Endothelial cell (in vitro differentiated cells): ENCODE results near the gene EEPD1. TPM values are rescaled to one million over a fixed set of nuclear protein-coding genes. Genes with fewer than 3 reads are reported as not detected.

ENCODE experiments used
- DNase-seq: peaks from one replicate; pipeline ENCODE4 v3.0.0; 2021; ENCODE audit warnings: low spot score
- H3K27ac Mint-ChIP-seq: one replicate; pipeline ENCODE4 v1.8.0; 2021; ENCODE audit warnings: mixed read lengths, inconsistent platforms; ENCODE audit not compliant: unreplicated experiment
- H3K27me3 Mint-ChIP-seq: one replicate; pipeline ENCODE4 v1.8.0; 2021; ENCODE audit warnings: mild to moderate bottlenecking, moderate library complexity, mixed read lengths, inconsistent platforms; ENCODE audit not compliant: unreplicated experiment
- H3K36me3 Mint-ChIP-seq: one replicate; pipeline ENCODE4 v1.8.0; 2021; ENCODE audit warnings: mild to moderate bottlenecking, low read depth, mixed read lengths, inconsistent platforms; ENCODE audit not compliant: unreplicated experiment
- H3K4me1 Mint-ChIP-seq: one replicate; pipeline ENCODE4 v1.8.0; 2021; ENCODE audit warnings: mild to moderate bottlenecking, mixed read lengths, inconsistent platforms; ENCODE audit not compliant: unreplicated experiment
- H3K4me3 Mint-ChIP-seq: one replicate; pipeline ENCODE4 v1.8.0; 2021; ENCODE audit warnings: mild to moderate bottlenecking, mixed read lengths, inconsistent platforms; ENCODE audit not compliant: unreplicated experiment
- H3K9me3 Mint-ChIP-seq: one replicate; pipeline ENCODE4 v1.8.0; 2021; ENCODE audit warnings: mixed read lengths, inconsistent platforms; ENCODE audit not compliant: unreplicated experiment
- total RNA-seq: library from RNA; stranded (reverse); fragmentation: NEBNext Ultra II Directional; extraction: Animal tissue kit (Norgen Biotek cat#: 25700); gene quantifications from one replicate; pipeline ENCODE4 v1.2.1, GENCODE V29; 2021; ENCODE audit not compliant: unreplicated experiment
- TF ChIP-seq, protein P1 (sequence below): fragments of 200-600 bp; sonication (generic); IDR thresholded peaks from one replicate; pipeline ENCODE4 v1.5.0; 2021; ENCODE audit warnings: antibody characterized with exemption; ENCODE audit not compliant: unreplicated experiment

The EEPD1 gene
- total RNA-seq, 1 donor from 2014 or later, result 12.6 TPM

DNA sequence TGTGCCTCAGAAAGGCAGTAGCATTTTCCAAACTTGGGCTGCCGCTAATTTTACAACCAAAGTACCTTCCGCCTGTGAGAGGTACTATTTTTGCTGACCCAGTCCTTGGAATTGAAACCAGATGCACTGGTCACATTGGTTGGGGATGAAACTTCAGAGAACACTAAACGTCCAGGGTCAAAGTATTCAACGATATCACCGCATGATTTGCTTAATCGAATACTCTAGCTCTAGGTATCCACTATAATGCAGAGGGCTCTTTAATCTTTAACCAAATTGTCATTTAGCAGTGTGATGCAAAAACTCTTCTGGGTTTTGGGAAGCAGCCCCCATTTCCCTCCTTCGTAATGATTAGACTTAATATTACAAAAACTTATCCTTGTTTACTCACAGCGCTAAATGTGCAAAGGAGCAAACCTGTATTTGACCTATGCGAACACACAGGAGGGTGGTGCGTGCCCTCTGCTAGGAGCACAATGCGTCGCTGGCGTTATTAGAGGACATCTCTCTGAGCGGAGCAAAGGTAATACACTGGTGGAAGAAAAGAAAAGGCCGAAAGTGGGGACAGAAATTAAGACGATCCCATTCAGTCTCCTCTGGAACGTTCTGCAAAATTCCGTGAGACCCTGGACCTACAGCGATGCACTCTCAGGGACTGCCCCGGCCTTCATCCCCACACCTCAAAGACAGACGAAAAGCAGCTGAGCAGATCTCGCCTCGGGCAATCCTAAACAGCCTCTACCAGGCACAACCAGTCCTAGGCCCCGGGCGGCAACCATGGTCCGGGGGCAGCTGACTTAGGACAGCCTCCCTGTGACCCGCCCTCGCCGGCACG, 916 bp upstream of the EEPD1 start:
- Mint-ChIP-seq H3K4me3 (peak overlapping the region; percentile 86), H3K36me3 (peaks cover 7% of the 10 kb centered on the region), H3K27ac (peak overlapping the region; percentile 74), H3K27me3 (peaks cover 4% of the 10 kb centered on the region), H3K4me1 (peaks cover 23% of the 10 kb centered on the region), H3K9me3 (no peaks in the 10 kb centered on the region)
- DNase-seq, result no peak
- TF ChIP-seq, protein P1, sequence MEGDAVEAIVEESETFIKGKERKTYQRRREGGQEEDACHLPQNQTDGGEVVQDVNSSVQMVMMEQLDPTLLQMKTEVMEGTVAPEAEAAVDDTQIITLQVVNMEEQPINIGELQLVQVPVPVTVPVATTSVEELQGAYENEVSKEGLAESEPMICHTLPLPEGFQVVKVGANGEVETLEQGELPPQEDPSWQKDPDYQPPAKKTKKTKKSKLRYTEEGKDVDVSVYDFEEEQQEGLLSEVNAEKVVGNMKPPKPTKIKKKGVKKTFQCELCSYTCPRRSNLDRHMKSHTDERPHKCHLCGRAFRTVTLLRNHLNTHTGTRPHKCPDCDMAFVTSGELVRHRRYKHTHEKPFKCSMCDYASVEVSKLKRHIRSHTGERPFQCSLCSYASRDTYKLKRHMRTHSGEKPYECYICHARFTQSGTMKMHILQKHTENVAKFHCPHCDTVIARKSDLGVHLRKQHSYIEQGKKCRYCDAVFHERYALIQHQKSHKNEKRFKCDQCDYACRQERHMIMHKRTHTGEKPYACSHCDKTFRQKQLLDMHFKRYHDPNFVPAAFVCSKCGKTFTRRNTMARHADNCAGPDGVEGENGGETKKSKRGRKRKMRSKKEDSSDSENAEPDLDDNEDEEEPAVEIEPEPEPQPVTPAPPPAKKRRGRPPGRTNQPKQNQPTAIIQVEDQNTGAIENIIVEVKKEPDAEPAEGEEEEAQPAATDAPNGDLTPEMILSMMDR, result no peak

DNA sequence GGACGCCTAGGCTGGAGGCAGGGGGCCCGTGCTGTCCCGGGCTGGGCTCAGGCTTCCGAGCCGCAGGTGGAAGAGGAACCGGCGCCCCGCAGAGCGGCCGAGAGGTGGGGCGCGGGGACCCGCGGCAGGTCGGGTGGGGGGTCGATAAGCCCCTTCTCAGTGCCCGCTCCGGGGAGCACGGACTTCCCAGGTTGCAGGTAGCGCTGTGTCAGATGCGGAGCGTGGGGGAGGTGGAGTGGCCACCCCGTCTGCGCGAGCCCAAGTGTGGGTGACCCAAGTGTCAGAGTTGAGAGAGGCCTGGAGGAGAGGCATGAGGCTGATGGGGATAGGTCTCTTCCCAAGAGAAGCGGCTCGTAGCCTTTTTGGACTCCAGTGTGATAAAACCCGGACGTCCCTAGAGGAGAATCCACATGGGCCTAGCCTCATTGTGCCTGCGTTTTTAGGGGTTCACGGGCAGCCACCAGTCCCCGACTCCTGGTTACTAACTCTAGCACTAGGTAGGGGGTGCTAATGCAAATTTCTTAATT, 580 bp downstream of the EEPD1 start:
- peaks cover 32% of the 10 kb centered on the region for H3K4me1 Mint-ChIP-seq
- peaks cover 7% of the 10 kb centered on the region for H3K36me3 Mint-ChIP-seq
- H3K4me3 Mint-ChIP-seq, result peak overlapping the region; percentile 87
- no peak overlapping the region for H3K27ac Mint-ChIP-seq
- no peak for DNase-seq
- TF ChIP-seq, protein P1, result no peak
- no peaks in the 10 kb centered on the region for H3K9me3 Mint-ChIP-seq
- peaks cover 4% of the 10 kb centered on the region for H3K27me3 Mint-ChIP-seq

DNA sequence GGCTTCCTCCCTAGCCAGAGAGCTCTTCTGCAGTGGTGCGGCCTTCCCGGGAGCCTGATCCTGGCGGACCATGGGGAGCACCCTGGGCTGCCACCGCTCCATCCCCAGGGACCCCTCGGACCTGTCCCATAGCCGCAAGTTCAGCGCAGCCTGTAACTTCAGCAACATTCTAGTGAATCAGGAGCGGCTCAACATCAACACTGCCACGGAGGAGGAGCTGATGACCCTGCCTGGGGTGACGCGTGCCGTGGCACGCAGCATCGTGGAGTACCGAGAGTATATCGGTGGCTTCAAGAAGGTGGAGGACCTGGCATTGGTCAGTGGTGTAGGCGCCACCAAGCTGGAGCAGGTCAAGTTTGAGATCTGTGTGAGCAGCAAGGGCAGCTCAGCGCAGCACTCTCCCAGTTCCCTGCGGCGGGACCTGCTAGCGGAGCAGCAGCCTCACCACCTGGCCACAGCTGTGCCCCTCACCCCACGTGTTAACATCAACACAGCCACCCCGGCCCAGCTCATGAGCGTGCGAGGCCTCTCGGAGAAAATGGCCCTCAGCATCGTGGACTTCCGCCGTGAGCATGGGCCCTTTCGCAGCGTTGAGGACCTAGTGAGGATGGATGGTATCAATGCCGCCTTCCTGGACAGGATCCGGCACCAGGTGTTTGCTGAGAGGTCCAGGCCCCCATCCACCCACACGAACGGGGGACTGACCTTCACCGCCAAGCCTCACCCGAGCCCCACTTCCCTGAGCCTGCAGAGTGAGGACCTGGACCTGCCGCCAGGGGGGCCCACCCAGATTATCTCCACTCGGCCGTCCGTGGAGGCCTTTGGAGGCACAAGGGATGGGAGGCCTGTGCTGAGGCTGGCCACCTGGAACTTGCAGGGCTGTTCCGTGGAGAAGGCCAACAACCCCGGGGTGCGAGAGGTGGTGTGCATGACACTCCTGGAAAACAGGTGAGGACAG, 1.5 kb downstream of the EEPD1 start:
- Mint-ChIP-seq H3K36me3 (peaks cover 7% of the 10 kb centered on the region), H3K27me3 (peaks cover 4% of the 10 kb centered on the region), H3K27ac (no peak overlapping the region), H3K4me3 (peak overlapping the region; percentile 87), H3K9me3 (no peaks in the 10 kb centered on the region), H3K4me1 (peaks cover 32% of the 10 kb centered on the region)
- TF ChIP-seq, protein P1, result no peak
- DNase-seq, result no peak

DNA sequence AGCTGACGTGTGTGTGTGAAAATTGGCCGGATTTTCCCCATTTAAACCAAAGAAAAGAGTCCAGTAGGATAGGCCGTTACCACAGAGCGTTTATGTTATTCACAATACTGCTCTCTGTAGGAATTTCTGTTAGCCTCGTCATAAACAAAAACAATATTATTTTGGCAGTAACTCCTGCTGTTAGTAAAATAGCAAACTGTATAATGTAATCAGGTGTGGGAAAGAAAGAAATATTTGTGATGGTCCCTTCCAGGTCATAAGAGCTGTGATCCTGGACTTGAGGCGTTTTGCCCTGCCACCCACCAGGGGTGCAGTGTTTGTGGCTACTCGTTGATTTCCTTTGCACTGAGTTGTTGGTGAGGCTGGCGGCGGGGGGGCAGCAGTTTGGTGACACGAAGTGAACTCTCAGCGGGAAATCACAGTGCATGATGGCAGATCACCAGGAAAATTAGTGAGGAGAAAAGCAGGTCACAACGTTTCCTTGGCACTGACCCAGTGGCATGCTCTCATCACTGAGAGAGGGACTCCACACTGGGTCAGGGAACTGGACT, 2.8 kb downstream of the EEPD1 start:
- H3K4me1 Mint-ChIP-seq, result peaks cover 32% of the 10 kb centered on the region
- H3K27ac Mint-ChIP-seq, result no peak overlapping the region
- H3K27me3 Mint-ChIP-seq, result peaks cover 6% of the 10 kb centered on the region

More for the DNA sequence above, 2.8 kb downstream of the EEPD1 start:
- Mint-ChIP-seq H3K36me3 (peaks cover 6% of the 10 kb centered on the region), H3K9me3 (no peaks in the 10 kb centered on the region), H3K4me3 (peak overlapping the region; percentile 77)
- peak; percentile 14 for DNase-seq
- TF ChIP-seq, protein P1, result no peak
